KMS-11 (cell line): ENCODE measurements around the gene SYMPK.

ENCODE experiments used
- H2AFZ ChIP-seq: fragments of 200-600 bp; sonication (generic); 2 replicates; pipeline ENCODE4 v1.6.1; 2016; ENCODE audit warnings: antibody characterized with exemption, mixed run types, low read depth
- H3K27ac ChIP-seq: fragments of 200-600 bp; sonication (generic); 2 replicates; pipeline ENCODE4 v1.6.1; 2016; ENCODE audit warnings: mild to moderate bottlenecking, mixed run types
- H3K27me3 ChIP-seq: fragments of 200-600 bp; sonication (generic); 2 replicates; pipeline ENCODE4 v1.6.1; 2017; ENCODE audit warnings: mild to moderate bottlenecking, low read depth, mixed run types, moderate library complexity; ENCODE audit not compliant: insufficient read depth
- H3K36me3 ChIP-seq: fragments of 200-600 bp; sonication (generic); 2 replicates; pipeline ENCODE4 v1.6.1; 2017; ENCODE audit warnings: mild to moderate bottlenecking, mixed run types; ENCODE audit not compliant: insufficient read depth
- H3K4me1 ChIP-seq: fragments of 200-600 bp; sonication (generic); 2 replicates; pipeline ENCODE4 v1.6.1; 2016; ENCODE audit warnings: mild to moderate bottlenecking, low read depth, mixed run types; ENCODE audit not compliant: poor library complexity, severe bottlenecking
- H3K4me2 ChIP-seq: fragments of 200-600 bp; sonication (generic); 2 replicates; pipeline ENCODE4 v1.7.0; 2016; ENCODE audit warnings: mild to moderate bottlenecking, mixed run types
- H3K4me3 ChIP-seq: fragments of 200-600 bp; sonication (generic); IDR thresholded peaks from 2 replicates; pipeline ENCODE4 v1.6.1; 2017; ENCODE audit warnings: low read depth, low read length, mixed read lengths; ENCODE audit not compliant: insufficient read depth
- H3K79me2 ChIP-seq: fragments of 200-600 bp; sonication (generic); 2 replicates; pipeline ENCODE4 v1.6.1; 2016; ENCODE audit warnings: low read depth, mixed run types; ENCODE audit not compliant: insufficient read depth
- H3K9ac ChIP-seq: fragments of 200-600 bp; sonication (generic); 2 replicates; pipeline ENCODE4 v1.6.1; 2016; ENCODE audit warnings: mild to moderate bottlenecking, mixed run types
- H4K20me1 ChIP-seq: fragments of 200-600 bp; sonication (generic); 2 replicates; pipeline ENCODE4 v1.6.1; 2016; ENCODE audit warnings: mild to moderate bottlenecking, mixed run types; ENCODE audit not compliant: insufficient read depth
- CTCF ChIP-seq: fragments of 200-600 bp; sonication (generic); conservative IDR thresholded peaks from 2 replicates; pipeline ENCODE4 v1.6.1; 2017; ENCODE audit warnings: low read depth, mild to moderate bottlenecking, antibody characterized with exemption, low read length, moderate library complexity, mixed read lengths

The SYMPK gene

GRCh38 chr19:45812297-45812696, 50.6 kb downstream of the SYMPK start:
- TF ChIP-seq CTCF = no peak
- peaks cover 31% of the 10 kb centered on the region for H3K4me1 ChIP-seq
- H4K20me1 ChIP-seq = no peaks in the 10 kb centered on the region
- H3K27me3 ChIP-seq = no peaks in the 10 kb centered on the region
- H3K4me2 ChIP-seq = no peak overlapping the region
- H3K79me2 ChIP-seq = no peaks in the 10 kb centered on the region
- no peak overlapping the region for H3K27ac ChIP-seq
- H3K36me3 ChIP-seq = no peaks in the 10 kb centered on the region
- no peak overlapping the region for H2AFZ ChIP-seq
- no peak overlapping the region for H3K4me3 ChIP-seq
- no peak overlapping the region for H3K9ac ChIP-seq

DNA sequence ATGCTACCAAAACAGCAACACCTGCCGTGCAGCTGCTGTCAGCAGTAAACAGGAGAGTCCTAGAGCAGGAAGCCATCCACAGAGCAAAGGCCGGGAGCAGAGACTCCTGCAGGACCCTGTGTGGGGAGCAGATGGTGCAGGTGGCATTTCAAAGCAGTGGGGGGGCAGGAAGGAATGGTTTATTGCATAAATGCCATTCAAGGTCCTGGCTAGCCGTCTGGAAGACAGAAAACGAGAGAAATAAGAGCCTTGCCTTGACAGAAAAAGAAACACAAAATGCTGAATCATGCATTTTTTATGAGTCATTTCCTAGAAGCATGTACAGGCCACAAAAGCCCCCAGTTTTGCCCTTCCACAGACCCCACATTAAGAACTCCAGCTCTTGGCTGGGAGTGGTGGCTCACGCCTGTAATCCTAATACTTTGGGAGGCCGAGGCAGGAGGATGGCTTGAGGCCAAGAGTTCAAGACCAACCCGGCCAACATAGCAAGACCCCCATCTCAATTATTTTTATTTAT, 53.2 kb downstream of the SYMPK start:
- no peaks in the 10 kb centered on the region for H4K20me1 ChIP-seq
- peak overlapping the region; percentile 7; the same call in 1 of the 2 replicates for H3K9ac ChIP-seq
- no peak overlapping the region for H3K4me3 ChIP-seq
- TF ChIP-seq CTCF = no peak
- H3K79me2 ChIP-seq = no peaks in the 10 kb centered on the region
- peaks cover 24% of the 10 kb centered on the region for H3K4me1 ChIP-seq
- H2AFZ ChIP-seq = peak overlapping the region; percentile 43; the same call in 1 of the 2 replicates
- no peaks in the 10 kb centered on the region for H3K27me3 ChIP-seq
- H3K36me3 ChIP-seq = no peaks in the 10 kb centered on the region
- peak overlapping the region; percentile 59 for H3K27ac ChIP-seq
- peak overlapping the region; percentile 41; the same call in 1 of the 2 replicates for H3K4me2 ChIP-seq

DNA sequence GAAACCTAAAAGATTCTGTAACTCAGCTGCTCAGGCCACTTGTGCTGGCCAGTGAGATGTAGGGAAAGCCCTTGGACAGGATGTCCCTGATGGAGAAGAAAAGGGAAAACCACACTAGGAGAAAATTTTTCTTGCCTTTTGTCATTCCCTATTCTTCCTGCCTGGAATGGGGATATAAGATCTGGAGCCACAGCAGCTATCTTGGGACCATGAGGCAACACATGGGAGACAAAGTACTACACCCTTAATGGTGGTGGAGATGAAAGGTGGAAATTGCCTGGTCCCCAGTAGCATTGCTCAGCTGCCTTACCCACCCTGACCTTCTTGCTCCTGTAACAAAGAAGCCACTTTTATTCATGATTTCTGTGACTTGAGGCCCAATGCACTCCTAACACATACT, 57.2 kb downstream of the SYMPK start:
- Histone ChIP-seq H3K4me3 (no peak overlapping the region), H3K36me3 (no peaks in the 10 kb centered on the region), H4K20me1 (no peaks in the 10 kb centered on the region), H3K9ac (no peak overlapping the region), H3K4me1 (peaks cover 21% of the 10 kb centered on the region), H3K79me2 (no peaks in the 10 kb centered on the region), H3K27me3 (no peaks in the 10 kb centered on the region), H2AFZ (no peak overlapping the region), H3K4me2 (no peak overlapping the region), H3K27ac (no peak overlapping the region)
- TF ChIP-seq CTCF = no peak

DNA sequence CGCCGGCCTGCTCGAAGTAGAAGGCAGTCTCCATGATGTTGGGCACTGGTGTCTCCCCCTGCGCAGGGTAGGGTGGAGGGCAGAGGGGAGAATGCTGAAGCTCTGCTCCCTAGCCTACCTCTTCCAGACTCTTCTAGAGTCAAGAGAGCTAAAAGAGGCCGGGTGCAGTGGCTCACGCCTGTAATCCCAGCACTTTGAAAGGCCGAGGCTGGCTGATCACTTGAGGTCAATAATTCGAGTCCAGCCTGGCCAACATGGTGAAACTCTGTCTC, 58.1 kb downstream of the SYMPK start:
- Histone ChIP-seq H3K36me3 (no peaks in the 10 kb centered on the region), H3K27me3 (no peaks in the 10 kb centered on the region), H3K79me2 (no peaks in the 10 kb centered on the region), H2AFZ (no peak overlapping the region), H3K27ac (no peak overlapping the region), H3K9ac (no peak overlapping the region), H4K20me1 (no peaks in the 10 kb centered on the region), H3K4me1 (peaks cover 18% of the 10 kb centered on the region), H3K4me2 (no peak overlapping the region), H3K4me3 (no peak overlapping the region)
- no peak for TF ChIP-seq CTCF
